GM23248 (cell line): ENCODE results near the gene TMED1. TPM values are rescaled to one million over a fixed set of nuclear protein-coding genes. Genes with fewer than 3 reads are reported as not detected.

Experiments used
- DNase-seq: peaks from one replicate; pipeline ENCODE4 v3.0.0-alpha.2; 2015
- H2AFZ ChIP-seq: fragments of 200-600 bp; sonication (generic); 2 replicates; pipeline ENCODE4 v1.6.1; 2016; ENCODE audit warnings: antibody characterized with exemption
- H3F3A ChIP-seq: fragments of 200-600 bp; sonication (generic); 2 replicates; pipeline ENCODE4 v1.6.1; 2016; ENCODE audit warnings: mild to moderate bottlenecking, antibody characterized with exemption, mixed run types; ENCODE audit not compliant: insufficient read depth
- H3K27ac ChIP-seq: fragments of 200-600 bp; sonication (generic); 2 replicates; pipeline ENCODE4 v1.5.1; 2016; ENCODE audit warnings: mild to moderate bottlenecking
- H3K27me3 ChIP-seq: fragments of 200-600 bp; sonication (generic); replicated peaks from 2 replicates; pipeline ENCODE4 v1.6.1; 2016; ENCODE audit warnings: mild to moderate bottlenecking; ENCODE audit not compliant: insufficient read depth
- H3K36me3 ChIP-seq: fragments of 200-600 bp; sonication (generic); 2 replicates; pipeline ENCODE4 v1.6.1; 2016; ENCODE audit warnings: low read depth, mild to moderate bottlenecking
- H3K4me1 ChIP-seq: fragments of 200-600 bp; sonication (generic); 2 replicates; pipeline ENCODE4 v1.6.1; 2016; ENCODE audit warnings: mild to moderate bottlenecking; ENCODE audit not compliant: insufficient read depth
- H3K4me2 ChIP-seq: fragments of 200-600 bp; sonication (generic); one replicate; pipeline ENCODE4 v1.6.1; 2016; ENCODE audit warnings: mild to moderate bottlenecking; ENCODE audit not compliant: unreplicated experiment
- H3K4me3 ChIP-seq: fragments of 200-600 bp; sonication (generic); 2 replicates; pipeline ENCODE4 v1.5.1; 2016; ENCODE audit warnings: mild to moderate bottlenecking
- H3K79me2 ChIP-seq: fragments of 200-600 bp; sonication (generic); 2 replicates; pipeline ENCODE4 v1.6.1; 2016; ENCODE audit warnings: mild to moderate bottlenecking; ENCODE audit not compliant: insufficient read depth
- H3K9ac ChIP-seq: fragments of 200-600 bp; sonication (generic); 2 replicates; pipeline ENCODE4 v1.6.1; 2016; ENCODE audit warnings: mild to moderate bottlenecking
- H3K9me2 ChIP-seq: fragments of 200-600 bp; sonication (generic); 2 replicates; pipeline ENCODE4 v1.6.1; 2016; ENCODE audit warnings: mixed run types, mild to moderate bottlenecking, moderate library complexity; ENCODE audit not compliant: insufficient read depth
- H3K9me3 ChIP-seq: fragments of 200-600 bp; sonication (generic); one replicate; pipeline ENCODE4 v1.6.1; 2017; ENCODE audit warnings: low read depth
- H4K20me1 ChIP-seq: fragments of 200-600 bp; sonication (generic); 2 replicates; pipeline ENCODE4 v1.6.0; 2016; ENCODE audit not compliant: insufficient read depth
- EZH2 ChIP-seq: fragments of 200-600 bp; sonication (generic); IDR thresholded peaks from 2 replicates; pipeline ENCODE4 v1.6.1; 2018; ENCODE audit warnings: antibody characterized with exemption, mild to moderate bottlenecking; ENCODE audit not compliant: insufficient read depth, poor library complexity, severe bottlenecking
- EZH2phosphoT487 ChIP-seq: fragments of 200-600 bp; sonication (generic); IDR thresholded peaks from 2 replicates; pipeline ENCODE4 v1.6.1; 2018; ENCODE audit warnings: antibody characterized with exemption, moderate library complexity, mild to moderate bottlenecking, low read depth; ENCODE audit not compliant: insufficient read depth
- WGBS, 2 experiments: methylation state at CpG; one replicate each; pipeline ENCODE4 v1.1.6; 2015 to 2017; ENCODE audit warnings: low lambda C conversion rate in 2 of 2, low coverage in 1 of 2; ENCODE audit errors: missing lambda C conversion rate in 2 of 2; 5-methylcytosine and 5-hydroxymethylcytosine counted together
- in situ Hi-C: fragments of 300-500 bp; cut with MboI; formaldehyde crosslinking; loops from 2 replicates; pipeline ENCODE4 v1.15.0; 2020
- polyA plus RNA-seq: library from polyadenylated mRNA; unstranded; fragments of >200 nt; fragmentation: Nextera tagmentation; extraction: Ambion mirVana; gene quantifications from 2 replicates; pipeline ENCODE4 v1.2.1, GENCODE V29; 2016
- total RNA-seq: library from RNA; depleted of rRNA; stranded (reverse); fragments of >200 nt; shearing (Covaris generic); gene quantifications from 2 replicates; pipeline ENCODE4 v1.2.3, GENCODE V29; 2014

The TMED1 gene
- total and polyA plus RNA-seq, 2 experiments from 2014 or later = 66.4 to 68.2 TPM

- peak overlapping the region; percentile 57 for H3K4me2 ChIP-seq
- 0 out of 2 replicates have a peak, but pooled peaks cover 11% of the 10 kb centered on the region for H3K4me1 ChIP-seq
- WGBS, 2 experiments = 6 to 13% methylated on average over 6 of the region's 6 CpGs
- no peaks in the 10 kb centered on the region for H3K9me2 ChIP-seq
- H3K4me3 ChIP-seq = no peak overlapping the region
- no peaks in the 10 kb centered on the region for H4K20me1 ChIP-seq
- in situ Hi-C loops = no loop called here
- no peaks in the 10 kb centered on the region for H3K79me2 ChIP-seq
- H3K9me3 ChIP-seq = no peaks in the 10 kb centered on the region
- no peaks in the 10 kb centered on the region for H3K36me3 ChIP-seq
- no peak for TF ChIP-seq EZH2phosphoT487
- no peak for TF ChIP-seq EZH2
- no peak overlapping the region for H3K27ac ChIP-seq
- H3F3A ChIP-seq = peaks cover 15% of the 10 kb centered on the region
- H2AFZ ChIP-seq = peak overlapping the region; percentile 93
- peak; percentile 87 for DNase-seq
- peak overlapping the region; percentile 44 for H3K9ac ChIP-seq
- H3K27me3 ChIP-seq = no peaks in the 10 kb centered on the region
Observed at GRCh38 chr19:10864538-10864899, 28.5 kb upstream of the TMED1 start.

- WGBS, 2 experiments = 58 to 68% methylated on average over 18 of the region's 18 CpGs
- Histone ChIP-seq H3K9me2 (no peaks in the 10 kb centered on the region), H3K4me1 (0 out of 2 replicates have a peak, but pooled peaks cover 11% of the 10 kb centered on the region), H2AFZ (peak overlapping the region; percentile 93; the same call in 1 of the 2 replicates), H3F3A (peaks cover 15% of the 10 kb centered on the region), H3K9ac (no peak overlapping the region), H4K20me1 (no peaks in the 10 kb centered on the region), H3K36me3 (no peaks in the 10 kb centered on the region), H3K79me2 (no peaks in the 10 kb centered on the region), H3K4me3 (no peak overlapping the region), H3K9me3 (no peaks in the 10 kb centered on the region), H3K27me3 (no peaks in the 10 kb centered on the region), H3K4me2 (no peak overlapping the region), H3K27ac (peak overlapping the region; percentile 21)
- in situ Hi-C loops = no loop called here
- TF ChIP-seq EZH2 (no peak), EZH2phosphoT487 (no peak)
- peak; percentile 75 for DNase-seq
Observed at GRCh38 chr19:10863107-10863717, 27.2 kb upstream of the TMED1 start.

- H3K27me3 ChIP-seq = no peaks in the 10 kb centered on the region
- WGBS, 2 experiments = 82 to 84% methylated on average over 6 of the region's 6 CpGs
Observed at GRCh38 chr19:10862561-10863106, 26.6 kb upstream of the TMED1 start.

GRCh38 chr19:10861103-10861651 lies 25.2 kb upstream of the TMED1 start:
- no peak overlapping the region for H3K9ac ChIP-seq
- peaks cover 15% of the 10 kb centered on the region for H3F3A ChIP-seq
- H3K27me3 ChIP-seq = no peaks in the 10 kb centered on the region
- in situ Hi-C loops = no loop called here
- no peak overlapping the region for H3K4me3 ChIP-seq
- TF ChIP-seq EZH2phosphoT487 (no peak), EZH2 (no peak)
- H2AFZ ChIP-seq = no peak overlapping the region
- no peaks in the 10 kb centered on the region for H3K79me2 ChIP-seq
- WGBS, 2 experiments = 57 to 64% methylated on average over 7 of the region's 7 CpGs
- H4K20me1 ChIP-seq = no peaks in the 10 kb centered on the region
- H3K9me3 ChIP-seq = no peaks in the 10 kb centered on the region
- DNase-seq = peak; percentile 60
- no peaks in the 10 kb centered on the region for H3K9me2 ChIP-seq
- H3K27ac ChIP-seq = no peak overlapping the region
- no peak overlapping the region for H3K4me2 ChIP-seq
- 0 out of 2 replicates have a peak, but pooled peaks cover 11% of the 10 kb centered on the region for H3K4me1 ChIP-seq
- H3K36me3 ChIP-seq = no peaks in the 10 kb centered on the region

More at GRCh38 chr19:10862561-10863106, 26.6 kb upstream of the TMED1 start:
- Histone ChIP-seq H3K4me2 (no peak overlapping the region), H4K20me1 (no peaks in the 10 kb centered on the region), H3K9me3 (no peaks in the 10 kb centered on the region), H2AFZ (no peak overlapping the region), H3K9me2 (no peaks in the 10 kb centered on the region), H3K36me3 (no peaks in the 10 kb centered on the region), H3K9ac (no peak overlapping the region), H3K4me1 (0 out of 2 replicates have a peak, but pooled peaks cover 11% of the 10 kb centered on the region), H3K79me2 (no peaks in the 10 kb centered on the region), H3F3A (peaks cover 15% of the 10 kb centered on the region), H3K4me3 (no peak overlapping the region), H3K27ac (no peak overlapping the region)
- no peak for DNase-seq
- in situ Hi-C loops = no loop called here
- TF ChIP-seq EZH2 = no peak
- no peak for TF ChIP-seq EZH2phosphoT487
